Stimulated activated CD4-positive, alpha-beta T cell treated with anti-CD3 and anti-CD28 coated beads, Interleukin-2, amount 100 ng/mL, for 48 hours (primary cell): ENCODE results near the gene WDR59.

Experiments used
- DNase-seq, 2 donors: peaks; one replicate each; pipeline ENCODE4 v3.0.0-alpha.2; 2020

WDR59 gene

GRCh38 chr16:74902161-74902560 lies 82.8 kb downstream of the WDR59 start:
- DNase-seq = no peak

GRCh38 chr16:74901606-74902005 lies 83.3 kb downstream of the WDR59 start:
- no peak for DNase-seq

- DNase-seq = no peak
Measured at GRCh38 chr16:74899816-74900215, 85.1 kb downstream of the WDR59 start.

DNA sequence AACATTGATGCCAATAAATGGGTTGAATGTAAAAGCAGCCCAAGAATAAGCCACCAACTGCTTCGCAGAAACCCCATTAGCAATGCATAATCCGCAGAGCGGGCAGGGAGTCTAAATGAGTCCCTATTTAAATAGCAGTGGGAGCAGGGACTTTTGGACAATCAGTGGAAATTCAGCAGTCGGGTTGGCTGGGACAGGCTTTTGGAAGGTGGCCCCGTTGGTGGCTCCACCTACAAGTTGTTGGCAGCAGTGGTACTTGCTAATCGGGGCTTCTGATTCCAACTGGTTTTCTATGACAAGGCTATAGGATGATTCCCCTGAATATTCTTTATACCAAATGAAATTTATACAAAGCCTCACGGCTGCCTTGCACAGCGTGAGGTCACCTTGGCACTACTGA lies 86.3 kb downstream of the WDR59 start:
- DNase-seq = no peak

DNA sequence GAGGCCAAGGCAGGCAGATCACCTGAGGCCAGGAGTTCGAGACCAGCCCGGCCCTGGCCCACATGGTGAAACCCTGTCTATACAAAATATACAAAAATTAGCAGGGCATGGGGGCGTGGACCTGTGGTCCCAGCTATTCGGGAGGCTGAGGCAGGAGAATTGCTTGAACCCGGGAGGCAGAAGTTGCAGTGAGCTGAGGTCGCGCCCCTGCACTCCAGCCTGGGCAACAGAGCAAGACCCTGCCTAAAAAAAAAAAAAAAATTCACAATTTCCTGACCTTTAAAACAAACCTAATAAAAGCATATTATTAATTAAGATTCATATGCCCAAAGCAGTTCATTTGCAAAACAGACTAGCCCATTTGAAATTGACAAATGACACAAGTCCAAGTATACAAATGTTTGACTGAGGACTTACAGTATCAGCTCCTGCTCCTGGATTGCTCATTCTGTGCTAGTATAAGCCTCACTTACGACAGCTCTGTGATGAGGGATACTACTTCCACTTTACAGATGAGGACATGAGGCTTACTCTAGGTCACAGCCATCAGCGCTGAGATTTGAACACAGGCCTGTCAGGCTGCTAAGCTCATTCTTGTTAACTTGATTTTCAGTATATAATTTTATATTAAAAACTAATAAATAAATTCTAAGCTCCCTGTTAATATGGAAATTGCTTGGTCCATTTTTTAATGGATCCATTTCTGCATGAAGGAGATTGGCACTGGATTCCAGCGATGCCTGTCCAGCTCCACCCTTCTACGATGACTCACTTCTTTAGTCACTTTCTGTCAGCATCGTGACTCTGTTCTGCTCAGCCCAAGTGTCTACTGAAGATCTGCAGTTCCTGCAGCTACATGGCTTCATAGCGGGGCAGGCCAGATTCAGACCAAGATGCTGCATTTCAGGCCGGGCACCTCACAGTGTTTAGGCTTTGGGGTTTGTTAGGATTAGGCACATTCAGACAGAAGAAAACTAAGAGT lies 88.2 kb downstream of the WDR59 start:
- no peak for DNase-seq

- DNase-seq = no peak
Measured at GRCh38 chr16:74893541-74893940, 91.4 kb downstream of the WDR59 start.

DNA sequence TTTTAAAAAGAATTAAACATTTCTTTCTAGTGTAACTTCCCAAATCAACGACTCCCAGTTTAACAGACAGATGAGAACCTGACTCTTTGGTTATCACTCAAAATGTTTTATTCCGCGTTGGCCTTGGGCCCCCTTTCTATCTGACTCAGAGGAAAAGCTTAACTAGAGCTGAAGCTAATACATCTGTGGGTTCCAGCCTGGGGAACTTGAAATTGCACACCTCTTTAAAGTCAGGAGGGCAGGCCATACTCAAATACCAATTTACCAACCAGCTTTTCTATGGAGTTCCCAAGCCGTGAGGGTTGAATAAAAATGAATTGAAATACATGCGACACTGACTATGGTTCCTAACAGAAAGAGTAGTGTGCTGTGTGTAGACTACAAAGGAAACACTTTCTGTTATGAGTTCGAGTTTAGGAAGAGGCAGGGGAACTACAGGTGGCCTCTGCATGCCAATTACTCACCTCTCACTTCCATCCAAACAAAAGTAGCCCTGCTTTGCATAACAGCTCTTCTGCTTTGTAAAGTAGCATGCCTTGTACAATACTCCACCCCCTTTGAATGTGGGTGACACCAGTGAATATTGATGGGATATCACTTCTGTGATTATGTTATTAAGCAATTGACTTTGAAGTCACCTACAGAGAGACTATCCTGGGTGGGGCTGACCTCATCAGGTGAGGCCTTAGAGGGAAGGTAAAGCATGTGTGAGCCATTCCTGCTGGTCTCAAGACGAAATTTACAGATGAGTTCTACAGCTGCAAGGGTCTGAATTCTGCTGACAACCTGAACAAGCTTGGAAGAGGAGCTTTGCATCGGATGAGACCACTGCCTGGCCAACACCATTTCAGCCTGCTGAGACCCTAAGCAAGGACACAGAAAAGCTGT lies 92.1 kb downstream of the WDR59 start:
- DNase-seq = no peak

GRCh38 chr16:74888888-74889287 lies 96.0 kb downstream of the WDR59 start:
- no peak for DNase-seq

DNA sequence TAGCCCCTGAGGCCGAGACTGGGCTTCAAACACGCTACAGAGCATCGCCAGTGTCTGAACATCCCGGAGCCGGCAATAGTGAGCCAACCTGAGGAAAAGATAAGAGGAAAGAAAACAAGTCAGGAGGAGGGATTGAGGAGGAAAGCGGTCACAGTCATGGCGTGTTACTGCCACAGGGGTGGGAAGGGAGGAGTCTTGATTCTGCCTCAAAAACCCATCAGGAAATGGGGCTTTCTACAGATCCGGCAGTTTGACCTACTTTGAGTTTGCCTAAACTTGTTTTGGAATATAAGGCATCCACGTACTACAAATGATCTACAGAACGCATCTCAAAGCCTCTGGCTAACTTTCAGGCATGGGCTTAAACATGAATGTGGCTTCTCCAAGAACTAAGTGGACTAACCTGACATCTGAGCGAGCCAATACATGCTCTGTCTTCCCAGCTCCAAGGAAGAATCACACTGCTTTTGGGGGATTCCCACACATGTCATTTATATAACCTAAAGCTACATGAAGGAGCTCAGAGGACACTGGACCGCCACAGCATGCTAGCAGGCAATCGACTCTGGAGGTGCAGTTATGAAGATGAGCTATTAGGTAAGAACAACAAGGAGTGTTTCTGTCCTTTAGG lies 96.6 kb downstream of the WDR59 start:
- DNase-seq = no peak

DNA sequence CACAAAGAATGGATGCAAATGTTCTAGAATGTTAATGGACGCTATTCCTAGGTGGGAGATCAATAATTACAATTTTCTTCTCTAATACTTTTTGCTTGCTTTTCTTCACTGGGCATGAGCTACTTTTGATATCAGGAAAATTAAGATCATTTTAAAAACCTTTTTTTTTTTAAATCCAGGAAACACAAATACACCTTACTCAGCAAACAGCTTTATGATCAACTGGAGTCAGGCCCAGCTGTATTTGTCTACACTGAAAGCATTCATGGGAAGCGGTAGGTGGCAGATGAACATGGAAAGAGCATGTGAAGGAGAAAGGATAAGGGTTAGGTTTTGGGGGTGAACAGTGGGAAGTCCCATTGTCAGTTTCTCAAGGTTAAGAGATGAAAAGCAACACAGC lies 97.8 kb downstream of the WDR59 start:
- DNase-seq = no peak

DNA sequence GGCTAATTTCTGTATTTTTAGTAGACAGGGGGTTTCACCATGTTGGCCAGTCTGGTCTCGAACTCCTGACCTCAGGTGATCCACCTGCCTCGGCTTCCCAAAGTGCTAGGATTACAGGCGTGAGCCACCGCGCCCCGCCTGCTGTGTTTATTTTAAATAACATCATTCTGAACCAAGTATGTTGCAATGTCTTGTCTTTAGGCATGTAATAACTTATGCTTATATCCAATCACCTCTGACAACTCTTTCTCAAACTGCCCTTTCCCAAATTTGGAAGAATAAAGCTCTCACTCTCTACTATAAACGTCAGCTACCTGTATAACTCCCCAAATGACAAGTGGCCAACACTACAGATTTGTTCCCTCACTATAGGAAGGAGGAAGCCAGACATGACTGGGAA lies 107.2 kb downstream of the WDR59 start:
- DNase-seq = no peak

GRCh38 chr16:74874912-74875546 lies 109.9 kb downstream of the WDR59 start:
- no peak for DNase-seq

DNA sequence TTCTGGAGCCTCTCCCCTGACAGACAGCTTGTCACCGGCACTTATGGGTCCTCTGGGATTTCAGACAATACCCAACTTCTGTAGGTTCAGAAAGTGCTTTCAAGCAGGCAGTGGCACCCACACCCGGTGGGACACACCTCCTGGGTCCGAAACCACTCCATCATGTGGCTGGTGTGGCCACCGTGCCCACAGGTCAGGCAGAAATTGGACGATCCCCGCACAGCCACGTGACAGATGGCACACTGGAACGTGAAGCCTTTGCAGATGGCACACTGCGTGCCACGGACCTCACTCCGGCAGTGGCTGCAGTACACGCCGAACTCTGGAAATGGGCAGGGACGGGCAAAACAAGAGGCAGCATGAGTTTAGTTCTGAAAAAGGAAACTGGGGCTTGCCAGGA lies 110.8 kb downstream of the WDR59 start:
- DNase-seq = no peak

DNA sequence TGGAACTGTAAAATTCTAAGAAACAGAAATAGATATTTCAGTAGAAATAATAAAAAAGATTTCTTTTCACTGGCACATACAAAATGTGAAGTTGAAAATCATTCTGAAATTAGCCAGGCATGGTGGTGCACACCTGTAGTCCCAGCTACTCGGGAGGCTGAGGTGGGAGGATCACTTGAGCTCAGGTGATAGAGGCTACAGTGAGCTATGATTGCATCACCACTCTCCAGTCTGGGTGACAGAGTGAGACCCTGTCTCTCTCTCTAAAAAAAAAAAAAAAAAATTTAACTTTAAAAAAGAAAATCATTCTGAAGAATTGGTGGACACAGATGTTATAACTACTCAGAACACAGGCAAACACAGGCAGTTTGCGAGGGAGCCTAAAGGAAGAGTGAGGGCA lies 112.6 kb downstream of the WDR59 start:
- no peak for DNase-seq

DNA sequence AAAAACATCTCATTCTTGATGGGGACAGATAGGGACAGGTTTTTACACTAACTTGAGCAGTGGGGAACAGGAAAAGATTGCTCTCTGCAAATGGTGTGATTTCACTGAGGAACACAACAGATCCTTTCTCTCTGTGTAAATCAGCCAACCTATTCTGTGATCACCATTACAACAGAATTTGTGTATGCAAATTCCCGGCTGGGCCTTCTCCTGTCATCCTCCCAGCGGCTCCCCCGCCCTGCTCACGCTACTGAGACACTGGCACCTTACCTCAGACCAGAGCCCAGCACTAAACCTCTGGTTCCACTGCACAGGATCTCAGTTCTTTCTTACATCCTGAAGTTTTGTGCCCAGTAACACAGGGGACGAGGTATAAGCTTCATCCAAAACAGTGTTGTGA lies 113.3 kb downstream of the WDR59 start:
- no peak for DNase-seq

DNA sequence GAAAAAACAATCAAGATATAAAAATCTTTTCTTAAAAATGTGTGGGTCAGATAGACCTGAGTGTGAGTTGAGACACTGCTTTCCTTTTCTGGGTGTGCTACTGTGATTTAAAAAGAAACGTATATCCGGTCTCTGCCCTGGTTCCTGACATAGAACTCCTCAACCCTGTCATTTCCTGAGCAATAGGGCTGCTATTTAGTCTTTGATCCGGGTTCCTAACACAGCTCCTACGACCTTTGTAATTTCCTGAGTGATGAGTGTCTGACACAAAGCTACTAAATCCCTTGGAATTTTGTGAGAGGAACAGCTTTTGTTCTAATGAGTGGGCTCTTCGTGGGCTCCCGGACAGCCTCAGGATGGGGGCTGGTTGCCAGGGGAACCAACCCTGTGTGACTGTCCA lies 116.4 kb downstream of the WDR59 start:
- DNase-seq = no peak

- DNase-seq = no peak
Measured at GRCh38 chr16:74868035-74868434, 116.9 kb downstream of the WDR59 start.

DNA sequence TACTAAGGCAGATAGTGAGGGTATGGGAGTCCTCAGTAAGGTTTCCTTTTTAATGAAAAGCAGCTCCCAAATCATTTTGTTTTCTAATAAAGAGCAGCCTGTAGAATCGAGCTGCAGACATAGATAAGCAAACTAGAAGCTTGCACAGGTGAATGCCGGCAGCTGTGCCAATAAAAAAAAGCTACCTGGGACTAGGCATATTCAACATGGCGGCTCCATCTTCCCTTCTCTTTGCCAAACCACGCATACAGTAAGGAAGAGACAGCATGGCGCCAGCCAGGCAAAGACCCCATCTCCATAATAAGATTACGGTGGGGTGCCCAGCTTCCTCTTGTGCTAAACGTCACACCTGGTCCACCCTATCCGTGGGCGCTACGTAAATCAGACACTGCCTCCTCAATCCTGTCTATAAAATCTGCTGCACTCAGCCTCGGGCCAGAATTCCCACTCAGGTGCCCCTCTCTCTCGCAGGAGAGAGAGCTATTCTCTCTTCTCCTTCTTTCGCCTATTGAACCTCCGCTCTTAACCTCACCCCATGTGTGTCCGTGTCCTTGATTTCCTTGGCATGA lies 117.6 kb downstream of the WDR59 start:
- no peak for DNase-seq

DNA sequence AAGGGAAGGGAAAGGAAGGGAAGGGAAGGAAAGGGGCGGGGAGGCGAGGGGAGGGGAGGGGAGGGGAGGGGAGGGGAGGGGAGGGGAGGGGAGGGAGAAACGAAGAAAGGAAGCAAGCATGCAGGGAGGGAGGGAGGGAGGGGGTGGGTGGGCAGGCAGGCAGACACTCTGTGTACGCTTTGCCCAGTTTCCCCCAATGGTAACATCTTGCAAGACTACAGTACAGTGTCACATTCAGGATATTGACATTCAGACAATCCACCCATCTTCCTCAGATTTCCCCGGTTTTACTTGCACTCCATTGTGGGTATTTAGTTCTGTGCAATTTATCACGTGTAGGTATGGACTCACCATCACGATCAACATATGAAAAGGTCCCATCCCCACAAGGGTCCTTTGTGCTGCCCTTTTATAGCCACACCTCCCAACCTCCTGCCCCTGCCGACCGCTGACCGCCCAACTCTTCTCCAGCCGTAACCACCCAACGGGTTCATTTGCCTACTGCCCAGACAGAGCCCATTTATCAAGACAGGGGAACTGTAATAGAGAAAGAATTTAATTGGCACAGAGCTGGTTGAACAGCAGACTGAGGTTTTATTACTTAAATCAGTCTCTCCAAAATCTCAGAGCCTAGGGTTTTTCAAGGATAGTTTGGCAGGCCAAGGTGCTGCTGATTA lies 118.9 kb downstream of the WDR59 start:
- DNase-seq = no peak

GRCh38 chr16:74862743-74863244 lies 122.1 kb downstream of the WDR59 start:
- DNase-seq = no peak

GRCh38 chr16:74852500-74852875 lies 132.4 kb downstream of the WDR59 start:
- DNase-seq = no peak

- DNase-seq = no peak
Measured at GRCh38 chr16:74850027-74850426, 134.9 kb downstream of the WDR59 start.
